Natural killer cell (primary cell): Measurements from ENCODE around the gene DENND1B. TPM values are rescaled to one million over a fixed set of nuclear protein-coding genes. Genes with fewer than 3 reads are reported as not detected.

Source experiments
- ATAC-seq, 3 donors: fragments of 150-1000 bp in 2 of 3; fragments of 200-7000 bp in 1 of 3; cut with Tn5 transposase; 1 replicate in 1 of 3; 2 replicates in 2 of 3; pipeline ENCODE4 v1.10.0; 2021; ENCODE audit warnings: mild to moderate bottlenecking in 2 of 3, moderate library complexity in 2 of 3
- DNase-seq, 2 donors: peaks; one replicate each; pipeline versions ENCODE4 v3.0.0 to v3.0.0-alpha.2; 2013 to 2021; ENCODE audit warnings: mixed read lengths in 1 of 2
- H3K27ac ChIP-seq: one replicate; pipeline ENCODE4 v1.5.1; 2013; ENCODE audit warnings: mild to moderate bottlenecking, low read length
- H3K27me3 ChIP-seq: one replicate; pipeline ENCODE4 v1.6.1; 2013; ENCODE audit warnings: low read length; ENCODE audit not compliant: control insufficient read depth, insufficient read depth
- H3K36me3 ChIP-seq: one replicate; pipeline ENCODE4 v1.6.1; 2013; ENCODE audit warnings: low read length; ENCODE audit not compliant: control insufficient read depth, insufficient read depth
- H3K4me1 ChIP-seq: one replicate; pipeline ENCODE4 v1.6.1; 2013; ENCODE audit warnings: low read length; ENCODE audit not compliant: control insufficient read depth, insufficient read depth
- H3K4me3 ChIP-seq: one replicate; pipeline ENCODE4 v1.5.1; 2013; ENCODE audit warnings: low read length
- H3K9me3 ChIP-seq: one replicate; pipeline ENCODE4 v1.6.1; 2013; ENCODE audit warnings: low read length; ENCODE audit not compliant: control insufficient read depth, insufficient read depth
- H3K27ac Mint-ChIP-seq, 2 donors: one replicate each; pipeline ENCODE4 v1.8.0; 2022; ENCODE audit warnings: mild to moderate bottlenecking in 2 of 2, mixed read lengths in 2 of 2, moderate library complexity in 1 of 2
- H3K27me3 Mint-ChIP-seq, 2 donors: one replicate each; pipeline ENCODE4 v1.8.0; 2022; ENCODE audit warnings: low read depth in 2 of 2, mixed read lengths in 2 of 2
- H3K36me3 Mint-ChIP-seq: one replicate; pipeline ENCODE4 v1.8.0; 2022; ENCODE audit warnings: mixed read lengths
- H3K4me1 Mint-ChIP-seq, 2 donors: one replicate each; pipeline ENCODE4 v1.8.0; 2022; ENCODE audit warnings: mixed read lengths in 2 of 2
- H3K4me3 Mint-ChIP-seq: one replicate; pipeline ENCODE4 v1.8.0; 2022; ENCODE audit warnings: mild to moderate bottlenecking, moderate library complexity, mixed read lengths
- H3K9me3 Mint-ChIP-seq, 2 donors: one replicate each; pipeline ENCODE4 v1.8.0; 2022; ENCODE audit warnings: mixed read lengths in 2 of 2
- CTCF ChIP-seq: fragments of 200-600 bp; IDR thresholded peaks from one replicate; pipeline ENCODE4 v1.8.0; 2022; ENCODE audit warnings: antibody characterized with exemption
- WGBS: methylation state at CpG from one replicate; pipeline ENCODE4 v1.1.7; 2013; ENCODE audit warnings: missing lambda C conversion rate; ENCODE audit not compliant: insufficient coverage; 5-methylcytosine and 5-hydroxymethylcytosine counted together
- intact Hi-C: fragments of 100-400 bp; cut with micrococcal nuclease; formaldehyde crosslinking; loops from one replicate; pipeline ENCODE4 v1.14.2; 2022
- total RNA-seq, 4 donors: library from RNA; stranded (reverse); fragments of 120-200 nt in 1 of 4; gene quantifications; one replicate each; pipeline versions ENCODE4 v1.2.3 to v1.2.4, GENCODE V29; 2013 to 2022

Gene DENND1B
- total RNA-seq, 3 donors from 2014 or later (not counting 1 experiment from before 2014, with no cell fraction given) = 35.4 to 62.5 (median 37.5) TPM

- WGBS = 92% methylated on average over 3 of the region's 6 CpGs
- H3K9me3 ChIP-seq = no peaks in the 10 kb centered on the region
- H3K4me3 ChIP-seq = no peak overlapping the region
- H3K27ac ChIP-seq = no peak overlapping the region
- no peaks in the 10 kb centered on the region for H3K27me3 Mint-ChIP-seq
- no peak for TF ChIP-seq CTCF
- H3K4me1 ChIP-seq = no peaks in the 10 kb centered on the region
- no peak overlapping the region for H3K27ac Mint-ChIP-seq
- no peak for DNase-seq
- ATAC-seq = no peak
- H3K36me3 Mint-ChIP-seq = peaks cover 17% of the 10 kb centered on the region
- intact Hi-C loops = no loop called here
- H3K27me3 ChIP-seq = no peaks in the 10 kb centered on the region
- H3K9me3 Mint-ChIP-seq = peaks cover 2 to 3% of the 10 kb centered on the region in 2 donors
- peaks cover 16 to 25% of the 10 kb centered on the region in 2 donors for H3K4me1 Mint-ChIP-seq
- H3K4me3 Mint-ChIP-seq = no peak overlapping the region
- no peaks in the 10 kb centered on the region for H3K36me3 ChIP-seq
Observed at GRCh38 chr1:197686702-197687355, 88.5 kb downstream of the DENND1B start.

GRCh38 chr1:197686231-197686630 is 89.0 kb downstream of the DENND1B start:
- WGBS = no CpG with 5 or more reads among the region's 2 CpGs
- ATAC-seq = no peak
- Mint-ChIP-seq H3K4me3 (no peak overlapping the region), H3K36me3 (peaks cover 17% of the 10 kb centered on the region), H3K4me1 (peaks cover 15 to 25% of the 10 kb centered on the region in 2 donors), H3K27ac (no peak overlapping the region), H3K9me3 (peaks cover 2 to 3% of the 10 kb centered on the region in 2 donors), H3K27me3 (no peaks in the 10 kb centered on the region)
- TF ChIP-seq CTCF = no peak
- H3K27ac ChIP-seq = no peak overlapping the region
- no peaks in the 10 kb centered on the region for H3K4me1 ChIP-seq
- H3K4me3 ChIP-seq = no peak overlapping the region
- no peaks in the 10 kb centered on the region for H3K27me3 ChIP-seq
- intact Hi-C loops = no loop called here
- no peak for DNase-seq
- H3K9me3 ChIP-seq = no peaks in the 10 kb centered on the region
- H3K36me3 ChIP-seq = no peaks in the 10 kb centered on the region

DNA sequence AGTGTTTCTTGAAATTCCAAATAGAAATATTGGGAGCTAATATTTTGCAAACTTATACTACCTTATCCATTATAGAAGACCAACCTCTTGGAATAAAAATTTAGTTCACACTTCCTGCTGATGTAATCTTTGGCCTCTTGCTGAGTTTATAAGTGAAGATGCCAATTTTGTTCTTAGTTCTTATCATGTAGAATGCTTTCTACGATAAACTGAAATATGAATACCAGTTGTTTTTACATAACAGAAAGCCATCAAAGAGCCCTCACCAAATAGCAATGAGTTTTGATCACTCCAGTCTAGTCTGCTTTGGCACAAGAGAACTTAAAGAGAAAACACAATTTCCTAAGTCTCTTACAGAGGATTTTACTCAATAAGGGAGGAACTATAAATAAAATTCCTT is 89.5 kb downstream of the DENND1B start:
- H3K4me3 Mint-ChIP-seq = no peak overlapping the region
- no peak for ATAC-seq
- WGBS = 100% methylated on average over 1 of the region's 1 CpG

More for the DNA sequence above, 89.5 kb downstream of the DENND1B start:
- peaks cover 17% of the 10 kb centered on the region for H3K36me3 Mint-ChIP-seq
- H3K27ac Mint-ChIP-seq = no peak overlapping the region
- H3K27me3 Mint-ChIP-seq = no peaks in the 10 kb centered on the region
- intact Hi-C loops = no loop called here
- no peaks in the 10 kb centered on the region for H3K36me3 ChIP-seq
- no peak overlapping the region for H3K4me3 ChIP-seq
- DNase-seq = no peak
- no peaks in the 10 kb centered on the region for H3K9me3 ChIP-seq
- H3K4me1 Mint-ChIP-seq = peaks cover 15 to 25% of the 10 kb centered on the region in 2 donors
- H3K9me3 Mint-ChIP-seq = peaks cover 2 to 3% of the 10 kb centered on the region in 2 donors
- H3K4me1 ChIP-seq = no peaks in the 10 kb centered on the region
- H3K27me3 ChIP-seq = no peaks in the 10 kb centered on the region
- H3K27ac ChIP-seq = no peak overlapping the region
- no peak for TF ChIP-seq CTCF
